ENCODE data around the gene FAM120AOS. TPM values are rescaled to one million over a fixed set of nuclear protein-coding genes. Genes with fewer than 3 reads are reported as not detected.

The FAM120AOS gene
- total RNA-seq, 1 experiment from 2014 or later, result 36.0 TPM

- ATAC-seq, result no peak
- no peaks in the 10 kb centered on the region for H3K36me3 ChIP-seq (ENCODE audit: control insufficient read depth, insufficient read depth, low read length)
- in situ Hi-C loops (cut with HindIII; ENCODE audit: low pct_unique_long_range_greater_than_20kb, low sequenced_read_pairs) (no loop called here), intact Hi-C loops (cut with micrococcal nuclease; ENCODE audit: unreplicated experiment) (no loop called here)
- TF ChIP-seq CTCF (IDR thresholded peaks at IDR 0.05), result no peak
- no peak for TF ChIP-seq SIN3A (IDR thresholded peaks at IDR 0.05; ENCODE audit: borderline replicate concordance, insufficient read depth, low read depth, low read length)
- no peak for TF ChIP-seq TCF7L2 (IDR thresholded peaks at IDR 0.05; ENCODE audit: low read depth, low read length)
- no peak for TF ChIP-seq POLR2AphosphoS5 (IDR thresholded peaks at IDR 0.05; ENCODE audit: low read depth, low read length)
- TF ChIP-seq REST (IDR thresholded peaks at IDR 0.05; ENCODE audit: insufficient read depth in 1 of 2, low read depth in 2 of 2, low read length in 1 of 2), result no peak
- H3K27ac ChIP-seq (ENCODE audit: low read length), result no peak overlapping the region
- no peaks in the 10 kb centered on the region for H3K9me3 ChIP-seq (ENCODE audit: control insufficient read depth, insufficient read depth, low read depth, low read length)
- ChIA-PET POLR2A (no interaction called here), CTCF (no interaction called here)
- H3K4me3 ChIP-seq (ENCODE audit: low read depth in 2 of 2, low read length in 2 of 2), result no peak overlapping the region
- BruUV-seq (replicated peaks), result no TSS peak
- H3K27me3 ChIP-seq (ENCODE audit: control insufficient read depth, insufficient read depth, low read length), result no peaks in the 10 kb centered on the region
- H3K4me1 ChIP-seq (ENCODE audit: control insufficient read depth, insufficient read depth, low read length), result peaks cover 27% of the 10 kb centered on the region
- DNase-seq (ENCODE audit: low read depth, low spot score), result no peak
These were observed 8.0 kb upstream of the FAM120AOS start for GRCh38 chr9:93461414-93461743.

GRCh38 chr9:93460689-93461413 lies 7.5 kb upstream of the FAM120AOS start:
- CTCF ChIA-PET, result no interaction called here
- Histone ChIP-seq H3K36me3 (ENCODE audit: control insufficient read depth, insufficient read depth, low read length) (no peaks in the 10 kb centered on the region), H3K4me1 (ENCODE audit: control insufficient read depth, insufficient read depth, low read length) (peaks cover 25% of the 10 kb centered on the region), H3K27ac (ENCODE audit: low read length) (no peak overlapping the region), H3K27me3 (ENCODE audit: control insufficient read depth, insufficient read depth, low read length) (no peaks in the 10 kb centered on the region), H3K4me3 (ENCODE audit: low read depth in 2 of 2, low read length in 2 of 2) (no peak overlapping the region), H3K9me3 (ENCODE audit: control insufficient read depth, insufficient read depth, low read depth, low read length) (no peaks in the 10 kb centered on the region)
- no peak for DNase-seq (ENCODE audit: low read depth, low spot score)
- BruUV-seq (replicated peaks), result no TSS peak
- POLR2A ChIA-PET, result no interaction called here
- ATAC-seq, result no peak
- intact Hi-C loops (cut with micrococcal nuclease; ENCODE audit: unreplicated experiment), result no loop called here
- TF ChIP-seq POLR2AphosphoS5 (IDR thresholded peaks at IDR 0.05; ENCODE audit: low read depth, low read length), result no peak
- TF ChIP-seq CTCF (IDR thresholded peaks at IDR 0.05), result no peak
- TF ChIP-seq REST (IDR thresholded peaks at IDR 0.05; ENCODE audit: insufficient read depth in 1 of 2, low read depth in 2 of 2, low read length in 1 of 2), result no peak
- TF ChIP-seq TCF7L2 (IDR thresholded peaks at IDR 0.05; ENCODE audit: low read depth, low read length), result no peak
- no peak for TF ChIP-seq SIN3A (IDR thresholded peaks at IDR 0.05; ENCODE audit: borderline replicate concordance, insufficient read depth, low read depth, low read length)
- in situ Hi-C loops (cut with HindIII; ENCODE audit: low pct_unique_long_range_greater_than_20kb, low sequenced_read_pairs), result no loop called here
